Uterus (tissue), 4 donors: ENCODE data around the gene EDRF1. TPM values are rescaled to one million over a fixed set of nuclear protein-coding genes. Genes with fewer than 3 reads are reported as not detected.
A peak's percentile ranks its signal among the peaks of the same experiment; 100 is the strongest.

Experiments used
- DNase-seq, 2 donors: peaks; one replicate each; pipeline ENCODE4 v3.0.0-alpha.2; 2019 to 2020
- H3K27ac ChIP-seq, 2 donors: fragments of 200-600 bp; sonication (generic); 1 replicate in 1 of 2; 2 replicates in 1 of 2; pipeline ENCODE4 v1.5.1; 2016 to 2018
- H3K27me3 ChIP-seq, 2 donors: fragments of 200-600 bp; sonication (generic); one replicate each; pipeline ENCODE4 v1.5.1; 2018 to 2019; ENCODE audit warnings: control low read depth in 1 of 2
- H3K36me3 ChIP-seq, 2 donors: fragments of 200-600 bp; sonication (generic); one replicate each; pipeline ENCODE4 v1.5.1; 2019; ENCODE audit warnings: control low read depth in 1 of 2
- H3K4me1 ChIP-seq, 2 donors: fragments of 200-600 bp; sonication (generic); one replicate each; pipeline ENCODE4 v1.5.1; 2018 to 2019; ENCODE audit warnings: control low read depth in 1 of 2
- H3K4me3 ChIP-seq, 2 donors: fragments of 200-600 bp; sonication (generic); 1 replicate in 1 of 2; 2 replicates in 1 of 2; pipeline ENCODE4 v1.5.1; 2018 to 2019; ENCODE audit warnings: mild to moderate bottlenecking in 1 of 2
- H3K9me3 ChIP-seq, 2 donors: fragments of 200-600 bp; sonication (generic); one replicate each; pipeline ENCODE4 v1.5.1; 2019; ENCODE audit warnings: control low read depth in 1 of 2
- CTCF ChIP-seq, 4 experiments: fragments of 200-600 bp in 2 of 4; fragments of 450-650 bp in 2 of 4; sonication (generic) in 2 of 4; IDR thresholded peaks; one replicate each; pipeline ENCODE4 v1.5.1; 2016 to 2019; ENCODE audit warnings: antibody characterized with exemption in 4 of 4, mild to moderate bottlenecking in 2 of 4, moderate library complexity in 1 of 4
- POLR2A ChIP-seq, 2 donors: fragments of 450-650 bp; IDR thresholded peaks; one replicate each; pipeline ENCODE4 v1.6.1; 2016; ENCODE audit warnings: antibody characterized with exemption in 2 of 2, mild to moderate bottlenecking in 1 of 2, moderate library complexity in 1 of 2
- intact Hi-C: fragments of 100-400 bp; cut with DNase I; formaldehyde crosslinking; loops from one replicate; pipeline ENCODE4 v1.15.1; 2023; ENCODE audit warnings: low total_unique reads
- total RNA-seq, 4 donors: library from RNA; depleted of rRNA in 3 of 4; stranded (reverse); fragments of >200 nt in 3 of 4; gene quantifications; one replicate each; pipeline versions ENCODE4 v1.1.0 to v1.2.4, GENCODE V29; 2014 to 2023
- donor health status: DM: yes; HTN: yes; CAD: no.

The EDRF1 gene
- total RNA-seq, 4 donors from 2014 or later: 26.2 to 79.2 (median 47.9) TPM

- Histone ChIP-seq H3K27ac (no peak overlapping the region), H3K9me3 (no peaks in the 10 kb centered on the region), H3K4me3 (no peak overlapping the region), H3K36me3 (no peaks in the 10 kb centered on the region), H3K4me1 (no peaks in the 10 kb centered on the region), H3K27me3 (no peaks in the 10 kb centered on the region)
- intact Hi-C loops: no loop called here
- DNase-seq: no peak
- TF ChIP-seq CTCF (IDR thresholded peaks at IDR 0.05) (no peak), POLR2A (IDR thresholded peaks at IDR 0.05) (no peak)
Measured at GRCh38 chr10:125698481-125698998, 21.0 kb upstream of the EDRF1 start.

GRCh38 chr10:125699562-125700143, 19.9 kb upstream of the EDRF1 start:
- Histone ChIP-seq H3K27me3 (no peaks in the 10 kb centered on the region), H3K4me1 (no peaks in the 10 kb centered on the region), H3K9me3 (no peaks in the 10 kb centered on the region), H3K36me3 (no peaks in the 10 kb centered on the region), H3K27ac (no peak overlapping the region), H3K4me3 (no peak overlapping the region)
- TF ChIP-seq CTCF (IDR thresholded peaks at IDR 0.05) (no peak), POLR2A (IDR thresholded peaks at IDR 0.05) (no peak)
- intact Hi-C loops: no loop called here
- no peak for DNase-seq

- no peak overlapping the region for H3K4me3 ChIP-seq
- TF ChIP-seq CTCF (IDR thresholded peaks at IDR 0.05) (peak in 1 of 4 experiments; percentile 27), POLR2A (IDR thresholded peaks at IDR 0.05) (no peak)
- H3K9me3 ChIP-seq: no peaks in the 10 kb centered on the region
- intact Hi-C loops: no loop called here
- no peaks in the 10 kb centered on the region for H3K36me3 ChIP-seq
- no peak overlapping the region for H3K27ac ChIP-seq
- no peak for DNase-seq
- H3K27me3 ChIP-seq: no peaks in the 10 kb centered on the region
- H3K4me1 ChIP-seq: no peaks in the 10 kb centered on the region
Measured at GRCh38 chr10:125700355-125700911, 19.1 kb upstream of the EDRF1 start.

GRCh38 chr10:125707541-125708468, 11.7 kb upstream of the EDRF1 start:
- Histone ChIP-seq H3K4me3 (no peak overlapping the region), H3K27ac (no peak overlapping the region), H3K27me3 (no peaks in the 10 kb centered on the region), H3K9me3 (no peaks in the 10 kb centered on the region), H3K36me3 (no peaks in the 10 kb centered on the region), H3K4me1 (peaks cover 0 to 4% of the 10 kb centered on the region in 2 donors)
- intact Hi-C loops: no loop called here
- DNase-seq: no peak
- TF ChIP-seq POLR2A (IDR thresholded peaks at IDR 0.05): no peak
- TF ChIP-seq CTCF (IDR thresholded peaks at IDR 0.05): no peak
